ENCODE data around the gene POLA2.

POLA2 gene

DNA sequence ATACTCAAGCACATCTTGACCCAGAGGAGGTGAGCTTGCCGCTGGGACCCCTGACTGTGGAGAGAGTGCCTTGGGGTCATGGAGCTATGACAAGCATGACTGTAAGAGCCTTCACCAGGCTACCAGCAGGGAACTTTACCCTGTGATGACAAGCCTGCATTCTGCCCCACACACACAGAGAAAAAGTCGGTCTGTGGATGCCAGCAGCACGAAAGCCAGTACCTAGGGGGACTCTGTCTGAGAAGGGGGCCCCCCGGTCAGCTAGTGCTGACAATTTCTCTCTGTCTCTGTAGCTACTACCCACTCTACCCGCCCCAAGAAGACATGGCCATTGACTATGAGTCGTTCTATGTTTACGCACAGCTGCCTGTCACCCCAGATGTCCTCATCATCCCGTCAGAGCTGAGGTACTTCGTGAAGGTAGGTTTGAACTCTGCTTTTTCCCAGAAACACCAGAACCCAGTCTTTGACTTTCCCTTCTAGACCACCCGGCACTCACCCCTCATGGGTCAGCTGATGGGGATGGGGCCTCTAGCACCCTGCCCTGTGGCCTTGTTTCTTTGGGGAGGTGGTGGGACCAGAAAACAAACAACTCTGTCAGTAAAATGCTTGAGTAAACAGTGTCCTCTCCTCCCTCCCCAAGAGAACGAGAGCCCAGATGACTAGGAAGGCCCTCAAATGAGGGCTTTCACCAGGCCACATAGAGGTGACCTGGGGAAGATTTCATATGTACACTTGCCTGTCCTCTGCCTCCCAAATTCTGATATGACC lies 34.0 kb downstream of the POLA2 start:
- no peak overlapping the region for H3K27ac ChIP-seq
- TF ChIP-seq ZFX (IDR thresholded peaks at IDR 0.05; ENCODE audit: borderline replicate concordance) (no peak), CTCF (IDR thresholded peaks at IDR 0.05) (no peak)

- no peak for TF ChIP-seq ZFX (IDR thresholded peaks at IDR 0.05; ENCODE audit: borderline replicate concordance)
- TF ChIP-seq CTCF (IDR thresholded peaks at IDR 0.05), result no peak
- no peak overlapping the region for H3K27ac ChIP-seq
These were observed 35.4 kb downstream of the POLA2 start for GRCh38 chr11:65297026-65297672.

- H3K27ac ChIP-seq, result no peak overlapping the region
- TF ChIP-seq CTCF (IDR thresholded peaks at IDR 0.05) (no peak), ZFX (IDR thresholded peaks at IDR 0.05; ENCODE audit: borderline replicate concordance) (no peak)
These were observed 36.4 kb downstream of the POLA2 start for GRCh38 chr11:65298131-65298535.

GRCh38 chr11:65298655-65299179 lies 37.0 kb downstream of the POLA2 start:
- H3K27ac ChIP-seq, result no peak overlapping the region
- no peak for TF ChIP-seq CTCF (IDR thresholded peaks at IDR 0.05)
- no peak for TF ChIP-seq ZFX (IDR thresholded peaks at IDR 0.05; ENCODE audit: borderline replicate concordance)

DNA sequence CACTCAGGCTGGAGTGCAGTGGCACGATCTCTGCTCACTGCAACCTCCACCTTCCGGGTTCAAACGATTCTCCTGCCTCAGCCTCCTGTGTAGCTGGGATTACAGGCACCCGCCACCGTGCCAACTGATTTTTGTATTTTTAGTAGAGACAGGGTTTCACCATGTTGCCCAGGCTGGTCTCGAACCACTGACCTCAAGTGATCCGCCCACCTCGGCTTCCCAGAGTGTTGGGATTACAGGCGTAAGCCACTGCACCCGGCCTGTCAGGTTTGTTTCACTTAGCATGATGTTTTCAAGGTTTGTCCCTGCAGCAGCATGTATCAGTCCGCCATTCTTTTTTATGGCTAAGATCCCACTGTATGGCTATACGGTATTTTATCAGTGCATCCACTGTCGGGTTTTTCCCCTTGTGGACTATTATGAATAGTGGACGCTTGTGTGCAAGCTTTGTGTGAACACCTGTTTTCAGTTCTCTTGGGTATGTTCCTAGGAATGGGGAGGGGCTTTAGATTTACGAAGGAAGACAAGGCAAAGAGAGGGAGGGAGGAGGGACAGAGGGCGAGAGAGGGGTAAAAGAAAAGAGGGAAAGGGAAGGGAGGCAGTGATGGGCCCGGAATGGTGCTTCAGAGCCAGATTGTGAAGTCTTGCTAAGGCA lies 39.0 kb downstream of the POLA2 start:
- H3K27ac ChIP-seq, result no peak overlapping the region
- no peak for TF ChIP-seq ZFX (IDR thresholded peaks at IDR 0.05; ENCODE audit: borderline replicate concordance)
- no peak for TF ChIP-seq CTCF (IDR thresholded peaks at IDR 0.05)

DNA sequence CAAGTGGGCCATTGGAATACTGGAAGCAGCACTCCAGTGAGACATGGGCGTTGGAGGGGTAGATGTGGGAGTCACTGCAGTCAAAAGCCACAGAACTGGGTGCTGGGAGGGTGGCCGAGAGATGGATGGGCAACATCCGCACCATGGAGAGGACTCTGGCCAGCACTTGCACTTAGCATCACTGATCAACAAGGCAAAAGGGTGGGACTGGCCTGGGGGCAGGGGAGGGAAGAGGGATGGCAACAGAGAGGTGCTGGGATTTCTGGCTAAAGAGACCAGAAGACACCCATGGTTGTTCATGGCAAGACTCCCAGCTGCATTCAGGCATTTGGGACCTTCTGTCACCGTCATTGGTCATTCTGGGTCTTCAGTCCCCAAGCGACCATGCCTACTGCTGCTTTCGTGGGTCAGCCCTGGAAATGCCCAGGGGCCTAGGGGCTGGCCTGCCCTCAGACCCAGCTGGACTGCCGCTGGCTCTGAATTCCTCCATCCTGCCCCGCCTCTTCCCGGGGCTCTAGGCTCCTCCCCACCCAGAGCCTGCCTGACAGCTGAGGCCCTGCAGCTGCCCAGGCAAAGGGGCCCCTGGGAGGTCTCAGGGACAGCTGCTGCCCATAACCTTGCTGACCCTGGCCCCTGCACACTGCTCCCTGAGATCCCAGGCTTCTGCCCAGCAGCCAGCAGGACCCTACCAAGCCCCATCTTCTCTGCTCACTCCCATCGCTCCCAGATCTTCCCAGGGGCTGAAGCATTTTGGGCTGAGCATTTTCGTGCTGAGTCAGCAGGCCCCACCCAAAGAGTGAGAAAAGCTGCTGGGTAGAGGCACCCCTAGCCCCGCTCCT lies 39.9 kb downstream of the POLA2 start:
- no peak overlapping the region for H3K27ac ChIP-seq
- TF ChIP-seq CTCF (IDR thresholded peaks at IDR 0.05), result no peak
- TF ChIP-seq ZFX (IDR thresholded peaks at IDR 0.05; ENCODE audit: borderline replicate concordance), result no peak
